LNCAP (cell line): ENCODE measurements around the gene CHRDL1.

Experiments used
- TF ChIP-seq, protein P1 (sequence below): fragments of 450-650 bp; IDR thresholded peaks from 2 replicates; pipeline ENCODE4 v1.5.1; 2017; ENCODE audit warnings: mild to moderate bottlenecking

CHRDL1 gene

DNA sequence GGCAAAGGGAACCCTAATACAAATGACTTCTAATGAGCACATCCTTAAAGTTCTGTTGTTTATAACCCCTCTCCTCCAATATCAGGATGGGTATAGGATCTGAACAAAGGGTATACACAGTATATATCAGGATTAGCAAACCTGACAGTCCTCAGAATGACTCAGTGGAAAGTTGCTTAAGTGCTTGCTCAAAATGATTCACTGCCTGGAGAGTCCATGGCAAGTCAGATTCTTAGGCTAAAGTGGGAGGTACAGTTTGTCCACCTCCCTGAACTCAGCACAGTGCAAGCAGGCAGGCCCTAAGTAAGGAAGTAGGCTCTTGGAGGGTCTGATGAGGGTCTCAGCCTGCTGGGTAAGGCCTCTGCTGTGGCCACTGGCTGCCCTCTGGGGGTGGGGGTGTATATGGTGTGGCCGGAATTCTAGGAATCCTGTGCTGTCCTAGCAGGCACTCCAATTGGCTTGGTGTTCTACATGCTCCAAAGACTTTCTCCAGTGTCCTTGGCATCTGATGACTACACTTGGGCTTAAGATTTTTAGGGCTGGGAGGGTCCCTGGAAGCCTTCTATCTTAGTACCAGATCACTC, 54.3 kb downstream of the CHRDL1 start:
- TF ChIP-seq, protein P1, sequence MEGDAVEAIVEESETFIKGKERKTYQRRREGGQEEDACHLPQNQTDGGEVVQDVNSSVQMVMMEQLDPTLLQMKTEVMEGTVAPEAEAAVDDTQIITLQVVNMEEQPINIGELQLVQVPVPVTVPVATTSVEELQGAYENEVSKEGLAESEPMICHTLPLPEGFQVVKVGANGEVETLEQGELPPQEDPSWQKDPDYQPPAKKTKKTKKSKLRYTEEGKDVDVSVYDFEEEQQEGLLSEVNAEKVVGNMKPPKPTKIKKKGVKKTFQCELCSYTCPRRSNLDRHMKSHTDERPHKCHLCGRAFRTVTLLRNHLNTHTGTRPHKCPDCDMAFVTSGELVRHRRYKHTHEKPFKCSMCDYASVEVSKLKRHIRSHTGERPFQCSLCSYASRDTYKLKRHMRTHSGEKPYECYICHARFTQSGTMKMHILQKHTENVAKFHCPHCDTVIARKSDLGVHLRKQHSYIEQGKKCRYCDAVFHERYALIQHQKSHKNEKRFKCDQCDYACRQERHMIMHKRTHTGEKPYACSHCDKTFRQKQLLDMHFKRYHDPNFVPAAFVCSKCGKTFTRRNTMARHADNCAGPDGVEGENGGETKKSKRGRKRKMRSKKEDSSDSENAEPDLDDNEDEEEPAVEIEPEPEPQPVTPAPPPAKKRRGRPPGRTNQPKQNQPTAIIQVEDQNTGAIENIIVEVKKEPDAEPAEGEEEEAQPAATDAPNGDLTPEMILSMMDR = no peak

DNA sequence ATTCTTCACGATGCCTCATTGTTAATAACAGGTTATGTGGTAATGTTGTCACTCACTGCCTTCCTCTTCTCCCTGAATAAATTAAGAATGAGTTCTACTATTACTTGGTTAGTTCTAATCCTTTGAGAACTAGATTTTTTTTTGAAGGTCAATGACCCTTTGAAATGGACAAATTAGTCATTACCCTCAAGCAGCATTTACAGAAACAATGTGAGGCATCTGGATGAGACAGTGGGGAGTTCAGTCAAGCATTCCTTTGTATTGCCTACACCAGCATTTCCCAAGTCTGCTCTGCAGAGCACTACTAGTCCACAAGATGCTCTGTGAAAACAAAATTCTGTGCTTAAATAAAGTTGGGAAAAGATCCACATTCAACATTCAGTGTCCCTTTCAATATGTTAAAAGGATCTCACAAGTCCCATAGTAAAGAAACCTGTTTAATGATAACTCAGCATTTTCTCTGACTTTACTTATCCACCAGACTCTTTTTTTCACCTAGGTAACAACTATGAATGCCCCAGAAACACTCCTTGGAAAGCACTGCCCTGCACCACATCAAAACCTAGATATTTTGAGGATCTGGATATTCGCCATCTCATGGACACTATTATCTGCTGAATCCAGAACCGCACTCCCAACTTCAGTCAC, 60.6 kb downstream of the CHRDL1 start:
- TF ChIP-seq, protein P1 = no peak

DNA sequence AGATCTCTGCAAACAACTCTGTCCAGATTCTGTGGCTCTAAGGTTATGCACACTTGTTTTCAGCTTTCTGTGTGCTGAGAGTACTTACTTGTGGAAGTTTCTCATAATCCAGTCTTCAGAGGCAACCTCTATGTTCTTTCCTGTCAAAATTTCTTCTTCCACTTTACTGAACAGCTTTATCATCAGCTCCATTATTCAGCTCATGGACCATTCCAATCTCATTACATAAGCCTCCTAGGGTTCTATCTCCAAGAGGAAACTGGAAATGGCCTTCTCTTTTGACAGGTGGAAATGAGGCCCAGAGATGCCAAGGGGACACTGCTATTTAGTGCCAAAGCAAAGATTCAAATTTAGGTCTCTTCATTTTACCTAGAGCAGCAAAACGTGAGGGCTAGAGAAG, 61.3 kb downstream of the CHRDL1 start:
- TF ChIP-seq, protein P1 = no peak

DNA sequence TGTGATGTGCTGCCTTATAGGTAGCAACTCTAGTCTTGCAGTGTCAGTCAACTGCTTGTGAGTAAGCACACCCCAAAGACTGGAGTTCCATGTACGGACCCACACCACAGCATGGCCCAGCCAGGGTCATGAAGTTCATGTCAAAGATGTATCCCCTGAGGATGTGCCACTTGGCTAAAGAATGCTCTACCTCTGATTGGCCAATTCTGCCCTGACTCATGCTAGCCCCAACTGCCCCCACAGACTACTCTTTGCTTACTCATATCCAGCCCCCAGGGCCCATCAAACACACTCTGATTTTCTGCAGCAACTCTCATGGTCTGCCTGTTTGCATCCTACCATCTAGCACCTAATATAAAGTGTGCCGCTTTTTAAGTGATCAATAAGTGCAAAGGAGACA, 62.5 kb downstream of the CHRDL1 start:
- TF ChIP-seq, protein P1 = no peak

DNA sequence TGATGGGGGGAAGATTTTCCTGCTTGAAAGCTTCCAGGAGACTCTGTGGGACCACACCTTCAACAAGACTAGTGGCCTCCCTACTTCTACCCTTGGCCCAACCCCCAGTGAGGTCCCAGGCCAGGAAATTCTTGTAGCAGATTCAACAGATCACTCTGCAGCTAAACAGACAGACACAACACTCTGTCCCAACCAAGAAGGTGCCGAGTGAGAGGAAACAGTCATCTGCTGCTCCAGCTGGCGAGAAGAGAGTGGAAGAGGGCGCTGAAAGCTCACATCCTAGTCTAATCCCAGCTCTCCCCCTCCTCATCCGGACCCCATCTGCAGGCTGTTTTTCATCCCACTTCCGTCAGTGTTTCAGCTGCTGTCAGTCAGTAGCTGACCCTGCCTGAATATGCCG, 63.4 kb downstream of the CHRDL1 start:
- TF ChIP-seq, protein P1 = no peak

DNA sequence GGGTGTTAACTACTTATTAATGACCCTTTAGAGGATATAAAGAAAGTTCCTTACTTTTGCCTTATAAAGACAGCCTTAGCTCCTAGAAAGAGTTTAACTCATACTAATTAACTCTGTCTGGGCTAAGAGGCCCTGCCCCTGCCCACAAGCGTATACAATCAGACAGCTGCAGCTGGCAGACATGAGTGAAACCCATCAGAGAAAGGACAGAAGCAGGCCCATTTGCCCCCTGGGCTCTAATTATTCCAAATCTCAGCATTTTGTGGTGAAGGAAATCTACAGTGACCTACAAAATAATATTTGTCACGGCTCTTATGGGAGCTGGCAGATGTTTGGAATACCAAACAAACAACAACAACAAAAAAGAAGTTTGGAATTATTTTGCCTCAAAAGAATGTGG, 71.8 kb downstream of the CHRDL1 start:
- TF ChIP-seq, protein P1 = no peak

DNA sequence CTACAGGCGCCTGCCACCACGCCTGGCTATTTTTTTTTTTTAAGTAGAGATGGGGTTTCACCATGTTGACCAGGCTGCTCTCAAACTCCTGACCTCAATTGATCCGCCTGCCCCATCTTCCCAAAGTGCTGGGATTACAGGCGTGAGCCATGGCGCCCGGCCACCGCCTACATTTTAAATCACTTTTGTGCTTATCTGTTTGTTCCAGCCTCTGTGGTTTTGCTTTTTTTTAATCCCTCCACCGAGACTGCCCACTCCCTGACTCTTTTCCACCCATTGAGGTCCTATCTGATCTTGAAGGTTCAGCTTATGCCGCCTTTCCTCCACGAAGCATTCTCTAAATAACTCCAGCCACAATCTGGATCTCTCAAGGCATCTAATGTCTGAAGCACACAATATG, 73.5 kb downstream of the CHRDL1 start:
- TF ChIP-seq, protein P1 = no peak
